Measurements from ENCODE around the gene TTLL1.
"Not testable (repeated sequence)": the region's sequence is repeated elsewhere in the genome, so short reads cannot be mapped to it uniquely, and the experiment has no call there.

TTLL1 gene

DNA sequence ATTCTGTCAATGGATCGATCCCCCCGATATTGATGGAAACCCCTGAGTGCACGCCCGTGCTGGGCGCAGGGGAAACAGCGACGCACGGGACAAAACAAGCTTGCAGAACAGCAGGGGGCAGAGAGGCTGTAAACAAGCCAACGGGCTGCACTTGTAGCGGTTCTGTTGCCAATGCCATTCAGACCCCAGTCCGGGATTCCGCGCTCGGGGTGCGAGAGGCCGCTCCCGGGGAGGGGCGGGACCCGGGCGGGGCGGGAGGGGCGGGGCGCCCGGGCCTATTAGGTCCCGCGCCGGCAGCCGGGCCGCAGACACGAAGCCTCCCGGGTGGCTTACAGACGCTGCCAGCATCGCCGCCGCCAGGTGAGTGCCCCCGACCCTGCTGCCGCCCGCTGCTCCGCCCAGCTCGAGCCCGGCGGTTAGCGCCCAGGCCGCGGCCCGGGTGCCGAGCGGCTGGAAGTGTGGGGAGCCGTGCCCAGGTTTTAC, 21.3 kb upstream of the TTLL1 start, which contains the start of gene BIK:
Gene BIK (plus strand): TSS at position 307 of the 483 bp plus-strand sequence. CDS start 13,273 bp downstream, outside the sequence.
- peak in 1 of 2 donors; percentile 16 for DNase-seq (ENCODE audit: low read depth in 2 of 2)

DNA sequence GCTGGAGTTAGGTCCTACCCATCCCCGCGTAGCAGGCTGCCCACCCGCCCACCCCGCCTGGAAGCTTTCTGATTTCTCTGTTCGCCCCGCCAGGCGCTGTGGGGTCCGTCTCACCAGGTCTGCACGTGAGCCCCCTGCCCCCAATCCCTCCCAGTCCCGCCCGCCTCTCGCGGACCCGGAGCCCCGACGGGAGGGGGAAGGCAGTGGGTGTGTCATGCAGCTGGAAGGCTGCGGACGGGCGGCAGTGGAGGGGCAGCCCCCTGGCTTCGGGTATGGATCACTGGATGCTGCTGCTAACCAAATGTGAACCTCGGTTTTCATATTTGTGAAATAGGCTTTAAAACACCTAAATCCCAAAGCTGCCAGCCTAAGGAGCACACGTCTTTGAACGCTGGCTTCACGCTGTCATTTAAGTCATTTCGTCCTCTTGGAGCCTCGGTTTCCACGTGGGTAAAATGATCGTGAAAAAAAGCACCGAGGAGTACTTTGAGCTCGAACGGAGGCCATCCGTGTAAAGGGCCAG, 20.8 kb upstream of the TTLL1 start:
- DNase-seq (ENCODE audit: low read depth in 2 of 2): no peak

DNA sequence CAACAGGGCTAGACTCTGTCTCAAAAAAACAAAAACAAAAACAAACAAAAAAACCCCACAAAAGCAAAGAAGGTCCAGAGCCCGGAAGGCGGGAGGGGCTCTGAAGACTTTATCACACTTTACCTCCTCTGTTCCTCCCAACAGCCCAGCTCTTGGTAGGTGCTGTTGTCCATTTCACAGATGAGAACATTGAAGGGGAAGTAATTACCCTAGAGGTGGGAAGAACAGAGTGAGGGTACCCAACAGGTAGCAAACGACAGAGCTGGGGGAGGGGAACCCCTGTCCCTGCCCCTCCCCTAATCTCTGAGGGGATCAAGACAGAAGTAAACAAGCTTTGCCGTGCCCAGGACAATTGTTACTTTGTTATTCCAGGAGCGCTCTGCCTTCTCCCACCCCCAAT, 20.3 kb upstream of the TTLL1 start:
- no peak for DNase-seq (ENCODE audit: low read depth in 2 of 2)

DNA sequence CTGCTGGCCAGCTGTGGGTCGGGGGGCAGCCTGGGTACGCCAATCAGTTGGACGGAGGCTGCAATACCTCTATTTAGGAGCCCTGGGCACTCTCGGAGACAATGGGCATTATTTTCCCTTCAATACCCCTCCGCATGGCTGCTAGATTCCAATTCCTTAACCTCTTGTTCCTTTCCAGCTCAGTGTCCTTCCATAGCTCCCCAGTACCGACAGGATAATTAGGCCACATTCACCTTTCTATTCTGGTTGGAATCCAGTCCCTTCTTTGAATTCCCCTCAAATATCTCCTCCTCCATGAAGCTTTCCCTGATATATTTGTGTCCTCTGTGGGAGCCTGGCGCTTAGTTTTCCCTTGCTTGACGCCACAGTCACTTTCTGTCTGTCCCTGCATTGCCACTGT, 17.1 kb upstream of the TTLL1 start:
- DNase-seq (ENCODE audit: low read depth in 2 of 2): no peak

- not testable (repeated sequence) for DNase-seq (ENCODE audit: low read depth in 2 of 2)
Measured at GRCh38 chr22:43104950-43105349, 15.8 kb upstream of the TTLL1 start.

DNA sequence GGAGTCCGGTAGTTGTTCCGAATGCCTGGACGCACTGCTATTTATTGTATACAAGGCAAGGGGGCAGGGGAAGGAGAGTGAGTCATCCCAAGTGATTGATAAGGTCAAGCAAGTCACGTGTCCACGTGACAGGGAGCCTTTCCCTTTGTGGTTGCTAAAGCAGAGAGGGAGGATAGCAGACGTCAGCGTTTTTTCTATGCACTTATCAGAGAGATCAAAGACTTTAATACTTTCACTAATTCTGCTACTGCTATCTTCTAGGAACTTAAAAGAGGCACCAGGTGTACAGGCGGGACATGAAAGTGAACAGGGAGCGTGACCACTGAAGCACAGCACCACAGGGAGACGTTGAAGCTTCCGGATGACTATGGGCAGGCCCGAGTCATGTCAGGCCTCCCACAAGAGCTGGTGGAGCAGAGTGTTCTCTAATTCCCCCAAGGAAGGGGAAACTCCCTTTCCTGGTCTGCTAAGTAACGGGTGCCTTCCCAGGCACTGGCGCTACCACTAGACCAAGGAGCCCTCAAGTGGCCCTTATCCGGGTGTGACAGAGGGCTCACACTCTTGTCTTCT, 14.9 kb upstream of the TTLL1 start:
- DNase-seq (ENCODE audit: low read depth in 2 of 2): not testable (repeated sequence)

DNA sequence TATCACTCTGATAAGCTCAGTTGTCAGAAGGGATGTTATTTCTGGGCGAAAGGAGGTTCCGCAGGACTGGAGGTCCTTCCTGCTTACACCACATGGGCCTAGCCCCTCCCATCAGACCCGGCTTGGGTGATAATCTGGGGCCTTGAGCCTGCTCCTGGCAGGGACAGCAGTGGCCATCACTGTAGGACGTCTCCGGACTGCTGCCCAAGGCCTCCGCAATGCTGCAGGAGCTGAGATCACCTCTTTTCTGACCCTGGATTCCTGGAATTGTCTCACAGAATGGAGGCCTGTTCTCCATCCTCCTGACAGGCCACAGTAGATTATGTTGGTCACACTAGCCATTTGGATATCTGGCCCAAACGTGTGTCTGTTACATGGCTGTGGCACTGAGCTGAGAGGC, 12.1 kb upstream of the TTLL1 start:
- no peak for DNase-seq (ENCODE audit: low read depth in 2 of 2)

DNA sequence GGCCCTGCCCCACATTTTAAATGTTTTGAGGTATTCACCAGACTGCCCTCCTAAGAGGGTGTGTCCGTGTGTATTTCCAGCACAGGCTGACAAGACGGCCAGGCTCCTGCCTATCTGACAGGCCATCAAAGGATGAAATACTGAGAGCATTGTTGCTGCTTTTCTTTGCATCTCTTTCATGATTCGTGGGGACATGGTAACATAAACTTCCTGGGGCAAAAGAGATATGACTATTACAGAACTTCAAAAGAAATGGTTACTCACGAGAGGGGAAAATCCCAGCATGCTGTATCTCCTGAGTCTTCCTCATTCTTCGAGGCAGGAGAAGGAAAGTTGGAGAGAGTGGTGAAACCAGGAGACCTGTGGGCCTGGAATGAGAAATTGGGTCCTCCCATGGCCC, 11.0 kb upstream of the TTLL1 start:
- DNase-seq (ENCODE audit: low read depth in 2 of 2): no peak

GRCh38 chr22:43099095-43099494, 9.9 kb upstream of the TTLL1 start:
- no peak for DNase-seq (ENCODE audit: low read depth in 2 of 2)

DNA sequence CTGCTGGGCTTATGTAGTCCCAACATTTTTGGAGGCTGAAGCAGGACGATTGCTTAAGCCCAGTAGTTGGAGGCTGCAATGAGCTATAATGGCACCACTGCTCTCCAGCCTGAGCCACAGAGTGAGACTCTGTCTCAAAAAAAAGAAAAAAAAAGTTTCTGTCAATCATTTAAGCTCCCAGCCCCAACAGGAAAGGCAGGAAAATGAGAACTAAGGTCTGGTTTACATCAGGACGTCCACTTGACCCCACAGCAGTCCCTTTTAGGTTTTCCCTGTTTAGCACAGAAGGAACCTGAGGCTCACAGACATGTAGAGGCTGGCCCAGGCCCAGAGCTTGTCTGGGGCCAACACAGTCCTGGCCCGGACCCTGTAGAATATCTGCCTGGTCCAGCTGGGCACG, 9.2 kb upstream of the TTLL1 start:
- no peak for DNase-seq (ENCODE audit: low read depth in 2 of 2)

- no peak for DNase-seq (ENCODE audit: low read depth in 2 of 2)
Measured at GRCh38 chr22:43096420-43096819, 7.2 kb upstream of the TTLL1 start.

DNA sequence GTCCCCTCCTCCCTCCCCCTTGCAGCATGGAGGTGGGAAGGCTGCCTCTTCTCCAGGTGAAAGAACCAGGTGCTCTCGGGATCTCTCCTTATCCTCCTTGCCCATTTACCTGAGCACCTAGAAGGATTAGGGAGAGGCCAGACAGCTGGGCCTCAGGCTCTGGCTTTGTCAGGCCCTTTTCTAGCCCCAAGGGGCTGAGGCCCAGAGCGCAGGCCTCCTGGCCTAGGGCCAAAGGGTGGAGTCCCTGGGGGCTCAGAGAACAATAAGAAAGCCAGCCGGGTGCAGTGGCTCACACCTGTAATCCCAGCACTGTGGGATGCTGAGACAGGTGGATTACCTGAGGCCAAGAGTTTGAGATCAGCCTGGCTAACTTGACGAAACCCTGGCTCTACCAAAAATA, 5.4 kb upstream of the TTLL1 start:
- DNase-seq (ENCODE audit: low read depth in 2 of 2): no peak

DNA sequence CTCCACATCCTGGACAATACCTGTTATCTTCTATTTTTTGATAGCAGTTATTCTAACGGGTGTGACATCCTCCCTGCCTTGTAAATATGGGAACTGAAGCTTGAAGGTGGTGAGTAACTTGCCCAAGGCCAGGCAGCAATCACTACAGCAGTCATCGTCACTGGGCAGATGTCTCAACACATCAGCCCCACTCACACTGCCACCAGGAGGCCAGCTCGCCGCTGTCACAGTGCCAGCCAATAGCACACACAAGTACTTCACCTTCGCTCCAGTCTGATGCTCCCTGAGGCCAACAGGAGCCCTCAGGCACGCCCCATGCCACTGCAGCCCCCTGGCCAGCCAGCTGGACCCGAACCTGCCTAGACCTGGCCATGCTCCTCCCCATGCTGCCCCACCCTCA, 4.9 kb upstream of the TTLL1 start:
- no peak for DNase-seq (ENCODE audit: low read depth in 2 of 2)

- DNase-seq (ENCODE audit: low read depth in 2 of 2): no peak
Measured at GRCh38 chr22:43092085-43092484, 2.9 kb upstream of the TTLL1 start.

GRCh38 chr22:43090130-43090789, 1.1 kb upstream of the TTLL1 start:
- DNase-seq (ENCODE audit: low read depth in 2 of 2): no peak

DNA sequence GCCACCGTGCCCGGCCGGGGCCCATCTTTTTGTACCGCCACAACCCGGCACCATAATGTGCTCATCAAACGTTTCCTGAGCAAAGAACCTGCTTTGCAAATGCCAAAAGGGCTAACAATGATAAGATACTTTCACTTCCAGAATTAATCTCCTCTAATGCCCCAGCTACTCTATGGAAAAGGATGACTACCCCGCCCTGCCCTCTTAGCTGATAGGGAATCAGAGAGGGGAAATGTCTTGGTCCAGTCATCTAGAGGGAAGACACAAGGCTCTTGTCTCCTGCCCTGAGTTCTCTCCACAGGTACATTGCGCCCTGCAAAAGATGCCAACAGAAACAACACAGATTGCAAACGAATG, 586 bp downstream of the TTLL1 start:
- DNase-seq (ENCODE audit: low read depth in 2 of 2): no peak

- no peak for DNase-seq (ENCODE audit: low read depth in 2 of 2)
Measured at GRCh38 chr22:43085658-43086606, 3.3 kb downstream of the TTLL1 start.

- no peak for DNase-seq (ENCODE audit: low read depth in 2 of 2)
Measured at GRCh38 chr22:43081968-43082367, 7.2 kb downstream of the TTLL1 start.

DNA sequence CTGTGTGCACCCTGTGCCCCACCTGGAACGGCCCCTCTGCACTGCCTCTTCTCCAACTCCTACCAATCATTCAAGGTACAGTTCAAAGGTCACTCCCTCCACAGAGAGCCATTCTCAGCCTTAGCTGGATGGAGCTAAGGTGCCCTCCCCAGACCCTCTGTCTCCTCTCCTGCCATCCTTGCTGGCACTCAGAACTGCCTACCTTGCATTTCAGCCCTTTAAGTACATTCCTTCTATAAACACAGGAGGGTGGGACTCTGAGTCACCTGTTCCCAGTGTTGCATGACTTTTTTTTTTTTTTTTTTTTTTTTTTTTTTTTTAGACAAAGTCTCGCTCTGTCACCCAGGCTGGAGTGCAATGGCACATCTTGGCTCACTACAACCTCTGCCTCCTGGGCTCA, 8.6 kb downstream of the TTLL1 start:
- no peak for DNase-seq (ENCODE audit: low read depth in 2 of 2)

DNA sequence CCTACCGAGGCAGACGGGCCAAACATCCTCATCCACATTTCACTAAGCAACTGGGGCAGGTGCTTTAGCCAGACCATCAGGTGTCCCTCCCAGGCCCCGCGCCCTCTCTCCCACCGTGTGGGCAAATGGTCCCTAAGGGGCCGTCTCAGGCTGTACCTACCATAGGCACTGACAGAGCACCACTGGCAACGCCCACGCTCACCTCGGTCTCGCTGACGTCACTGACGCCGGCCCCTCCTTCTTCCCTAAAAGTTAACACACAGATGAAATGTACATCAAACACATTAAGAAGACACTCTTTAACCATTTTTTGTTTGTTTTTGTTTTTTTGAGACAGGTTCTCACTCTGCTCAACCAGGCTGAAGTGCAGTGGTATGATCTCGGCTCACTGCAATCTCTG, 9.4 kb downstream of the TTLL1 start:
- no peak for DNase-seq (ENCODE audit: low read depth in 2 of 2)

DNA sequence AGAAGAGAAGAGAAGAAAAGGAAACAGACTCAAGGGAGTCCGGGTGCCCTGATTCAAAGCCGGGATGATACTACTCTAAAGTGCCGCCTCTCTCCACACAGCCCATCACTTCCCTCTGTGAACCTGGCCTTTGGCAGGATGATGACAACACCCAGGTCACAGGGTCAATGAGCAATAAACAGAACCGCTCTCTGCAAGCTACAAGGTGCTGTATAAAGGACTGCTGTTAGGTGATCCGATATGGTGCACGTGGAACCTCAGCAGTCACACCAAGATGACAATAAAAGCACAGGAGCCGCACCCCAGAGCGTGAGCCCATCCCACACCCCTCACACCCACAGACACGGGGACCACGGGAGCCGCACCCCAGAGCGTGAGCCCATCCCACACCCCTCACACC, 10.7 kb downstream of the TTLL1 start:
- no peak for DNase-seq (ENCODE audit: low read depth in 2 of 2)

- DNase-seq (ENCODE audit: low read depth in 2 of 2): no peak
Measured at GRCh38 chr22:43077121-43077877, 11.9 kb downstream of the TTLL1 start.
